GM12875 (cell line): Measurements from ENCODE around the gene CACFD1.

Experiments used
- H3K4me3 ChIP-seq: one replicate; pipeline ENCODE4 v1.5.1; 2011; ENCODE audit warnings: low read depth, low read length, control low read depth
- TF ChIP-seq, protein P1 (sequence below): IDR thresholded peaks from 2 replicates; pipeline ENCODE4 v1.5.1; 2011; ENCODE audit warnings: low read depth, mild to moderate bottlenecking, control low read depth, inconsistent platforms, low read length, moderate library complexity, borderline replicate concordance; ENCODE audit not compliant: insufficient read depth

The CACFD1 gene

DNA sequence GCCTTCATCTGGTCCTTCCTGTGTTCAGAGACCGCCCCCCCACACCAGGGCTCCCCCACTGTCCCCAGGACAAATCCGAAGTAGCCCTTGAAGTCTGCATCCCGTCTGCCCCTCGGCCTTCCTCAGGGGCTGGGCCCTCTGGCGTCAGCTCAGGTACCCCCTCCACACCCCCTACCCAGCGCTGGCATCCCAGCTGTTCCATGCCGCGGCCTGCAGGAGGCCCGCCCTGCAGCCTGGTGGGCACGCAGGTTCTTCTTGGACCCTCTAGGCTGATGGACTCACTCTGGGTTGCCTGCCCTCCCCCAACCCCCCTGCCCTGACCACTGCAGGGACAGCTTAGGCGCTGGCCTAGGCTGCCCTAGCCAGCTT is 12.5 kb downstream of the CACFD1 start:
- H3K4me3 ChIP-seq = no peak overlapping the region
- TF ChIP-seq, protein P1, sequence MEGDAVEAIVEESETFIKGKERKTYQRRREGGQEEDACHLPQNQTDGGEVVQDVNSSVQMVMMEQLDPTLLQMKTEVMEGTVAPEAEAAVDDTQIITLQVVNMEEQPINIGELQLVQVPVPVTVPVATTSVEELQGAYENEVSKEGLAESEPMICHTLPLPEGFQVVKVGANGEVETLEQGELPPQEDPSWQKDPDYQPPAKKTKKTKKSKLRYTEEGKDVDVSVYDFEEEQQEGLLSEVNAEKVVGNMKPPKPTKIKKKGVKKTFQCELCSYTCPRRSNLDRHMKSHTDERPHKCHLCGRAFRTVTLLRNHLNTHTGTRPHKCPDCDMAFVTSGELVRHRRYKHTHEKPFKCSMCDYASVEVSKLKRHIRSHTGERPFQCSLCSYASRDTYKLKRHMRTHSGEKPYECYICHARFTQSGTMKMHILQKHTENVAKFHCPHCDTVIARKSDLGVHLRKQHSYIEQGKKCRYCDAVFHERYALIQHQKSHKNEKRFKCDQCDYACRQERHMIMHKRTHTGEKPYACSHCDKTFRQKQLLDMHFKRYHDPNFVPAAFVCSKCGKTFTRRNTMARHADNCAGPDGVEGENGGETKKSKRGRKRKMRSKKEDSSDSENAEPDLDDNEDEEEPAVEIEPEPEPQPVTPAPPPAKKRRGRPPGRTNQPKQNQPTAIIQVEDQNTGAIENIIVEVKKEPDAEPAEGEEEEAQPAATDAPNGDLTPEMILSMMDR = no peak

DNA sequence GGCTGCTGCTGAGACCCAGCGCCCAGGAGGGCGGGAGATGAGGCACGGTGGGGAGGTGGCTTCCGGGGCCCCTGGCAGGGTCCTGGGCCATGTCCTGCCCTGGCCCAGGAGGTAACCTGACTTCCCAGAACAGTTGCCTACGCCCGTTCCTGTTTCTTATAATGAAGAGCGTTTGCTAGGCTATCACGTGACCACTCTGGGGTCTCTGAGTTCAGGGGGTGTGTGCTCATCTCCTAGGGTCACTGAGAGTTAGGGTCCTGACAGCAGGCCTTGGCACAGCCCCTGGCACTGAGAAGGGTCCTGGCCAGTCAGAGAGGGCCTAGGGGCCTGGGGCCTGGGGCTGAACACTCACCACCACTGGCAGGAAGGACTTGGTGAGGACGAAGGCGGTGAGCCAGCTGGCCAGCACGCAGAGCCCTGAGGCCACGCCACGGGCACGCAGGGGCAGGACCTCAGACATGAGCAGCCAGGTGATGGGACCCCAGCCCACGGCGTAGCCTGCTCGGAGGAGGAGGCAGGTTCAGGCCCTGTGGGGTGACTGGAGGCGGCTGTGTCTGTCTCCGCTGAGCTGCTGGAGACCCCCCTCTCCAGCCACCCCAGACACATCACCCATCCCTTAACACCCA is 13.1 kb downstream of the CACFD1 start:
- TF ChIP-seq, protein P1 = no peak
- no peak overlapping the region for H3K4me3 ChIP-seq

DNA sequence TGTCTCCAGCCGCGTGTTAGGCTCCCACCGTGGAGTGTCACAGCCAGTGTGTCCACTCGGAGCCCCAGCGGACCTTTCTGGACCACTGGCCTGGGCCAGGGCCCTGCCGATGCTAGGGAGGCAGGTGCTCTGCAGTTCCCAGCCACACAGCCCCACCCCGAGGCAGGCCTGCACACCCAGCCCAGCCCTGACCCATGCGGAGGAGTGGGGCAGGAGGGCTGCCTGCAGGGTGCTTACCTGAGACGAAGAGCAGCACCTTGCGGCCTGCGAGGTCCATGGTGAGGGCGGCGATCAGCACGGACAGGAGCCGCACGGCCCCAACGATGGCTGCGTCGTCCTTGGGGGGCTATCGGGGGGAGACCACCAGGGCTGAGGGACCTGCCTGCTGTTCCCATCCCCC is 14.0 kb downstream of the CACFD1 start:
- no peak overlapping the region for H3K4me3 ChIP-seq
- TF ChIP-seq, protein P1 = no peak

DNA sequence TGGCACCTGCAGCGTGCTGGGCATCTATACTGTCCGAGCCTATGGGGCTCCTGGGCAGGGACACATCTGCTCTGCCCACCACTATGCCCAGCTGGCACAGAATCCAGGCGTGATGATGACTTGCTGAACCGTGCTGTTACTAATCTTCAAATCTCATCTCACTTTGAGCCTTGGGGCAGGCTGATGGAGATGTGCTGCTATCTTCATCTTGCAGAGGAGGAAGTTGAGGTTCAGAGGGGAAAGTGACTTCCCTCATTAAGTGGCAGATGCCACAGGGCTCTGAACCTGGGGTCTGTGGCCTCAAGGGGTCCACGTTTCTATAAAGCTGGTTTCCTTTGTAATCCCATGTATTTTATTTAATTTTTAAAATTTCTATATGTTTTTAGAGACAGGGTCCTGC is 14.4 kb downstream of the CACFD1 start:
- TF ChIP-seq, protein P1 = no peak
- H3K4me3 ChIP-seq = no peak overlapping the region

DNA sequence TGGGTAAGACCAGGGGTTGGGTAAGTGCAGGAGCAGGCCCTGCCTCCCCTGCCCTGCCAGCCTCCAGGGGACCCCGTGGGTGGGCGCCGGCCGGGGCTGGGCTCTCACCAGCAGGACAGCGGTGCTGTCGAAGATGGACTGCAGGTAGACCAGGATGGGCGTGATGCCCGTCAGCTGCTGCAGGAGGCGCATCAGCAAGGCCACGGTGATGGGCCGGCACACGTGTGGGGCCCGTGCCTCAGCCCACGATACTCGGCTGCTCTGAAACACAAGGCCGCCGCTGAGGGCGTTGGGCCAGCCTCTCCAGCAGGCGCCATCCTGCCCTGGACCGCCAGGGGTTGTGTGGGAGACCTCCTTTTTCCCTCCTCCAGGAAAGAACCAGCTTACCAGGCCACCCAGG is 15.1 kb downstream of the CACFD1 start:
- TF ChIP-seq, protein P1 = no peak
- no peak overlapping the region for H3K4me3 ChIP-seq

DNA sequence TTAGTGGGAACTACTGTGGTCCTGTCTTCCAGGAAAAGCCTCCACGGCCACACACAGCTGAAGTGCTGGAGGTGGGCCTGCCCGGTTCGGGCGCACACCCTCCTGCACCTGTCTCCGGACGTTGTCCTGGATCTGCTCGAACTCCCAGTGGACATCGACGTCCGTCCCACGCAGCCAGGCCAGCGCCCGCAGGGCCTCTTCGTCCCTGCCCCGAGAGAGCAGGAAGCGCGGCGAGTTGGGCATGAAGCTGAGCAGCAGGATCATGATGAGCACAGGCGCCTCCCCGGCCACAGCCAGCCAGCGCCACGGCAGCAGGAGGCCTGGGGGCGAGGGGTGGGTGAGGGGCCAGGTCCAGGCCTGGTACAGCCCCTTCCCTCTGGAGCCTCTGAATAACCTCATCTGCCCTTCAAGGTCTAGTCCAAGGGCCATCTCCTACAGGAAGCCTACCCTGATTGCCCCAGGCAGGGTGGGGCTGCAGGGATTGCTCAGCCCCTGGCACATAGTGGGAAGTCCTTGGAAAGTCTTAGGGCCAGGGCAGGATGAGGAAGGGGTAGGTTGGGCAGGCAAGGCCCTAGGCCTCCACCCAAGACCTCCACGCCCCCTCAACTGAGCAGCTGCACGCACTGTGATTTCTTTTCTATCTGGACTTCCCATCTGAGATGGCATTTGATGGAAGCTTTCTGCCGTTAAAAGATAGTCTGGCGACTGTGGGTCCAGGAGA is 15.7 kb downstream of the CACFD1 start:
- TF ChIP-seq, protein P1 = no peak
- no peak overlapping the region for H3K4me3 ChIP-seq
